BJ (cell line): ENCODE data around the gene STAC. TPM values are rescaled to one million over a fixed set of nuclear protein-coding genes. Genes with fewer than 3 reads are reported as not detected.

Experiments
- CTCF ChIA-PET: fragments of 350-600 bp; formaldehyde crosslinking; extraction: SDS; loops from one replicate; lab custom pipeline; 2021; ENCODE audit warnings: antibody characterized with exemption, inconsistent platforms; lab: Yijun Ruan, JAX
- POLR2A ChIA-PET: fragments of 300-600 bp; sonication (Branson Sonifier 250); formaldehyde crosslinking; extraction: SDS; loops from one replicate; lab custom pipeline; 2021; ENCODE audit warnings: antibody characterized with exemption; lab: Charles Lee
- DNase-seq: peaks from one replicate; pipeline ENCODE4 v3.0.0-alpha.2; 2011; ENCODE audit warnings: low read depth
- H3K27me3 ChIP-seq: 2 replicates; pipeline ENCODE4 v1.6.0; 2011; ENCODE audit warnings: low read length; ENCODE audit not compliant: control insufficient read depth, insufficient read depth
- H3K36me3 ChIP-seq: 2 replicates; pipeline ENCODE4 v1.5.1; 2011; ENCODE audit warnings: low read length; ENCODE audit not compliant: control insufficient read depth, insufficient read depth
- H3K4me3 ChIP-seq: 2 replicates; pipeline ENCODE4 v1.5.1; 2011; ENCODE audit warnings: low read depth, mild to moderate bottlenecking, control low read depth, low read length
- polyA plus RNA-seq: library from polyadenylated mRNA; depleted of rRNA; stranded (reverse); fragments of >200 nt; gene quantifications from 2 replicates; pipeline ENCODE4 v1.2.3, GENCODE V29; 2011
- TF ChIP-seq, protein P1 (sequence below): IDR thresholded peaks from 2 replicates; pipeline ENCODE4 v1.5.1; 2011; ENCODE audit warnings: low read depth, mild to moderate bottlenecking, control low read depth, inconsistent platforms, low read length, moderate library complexity; ENCODE audit not compliant: insufficient read depth

Gene STAC
- polyA plus RNA-seq, 1 experiment, result 42.0 TPM

DNA sequence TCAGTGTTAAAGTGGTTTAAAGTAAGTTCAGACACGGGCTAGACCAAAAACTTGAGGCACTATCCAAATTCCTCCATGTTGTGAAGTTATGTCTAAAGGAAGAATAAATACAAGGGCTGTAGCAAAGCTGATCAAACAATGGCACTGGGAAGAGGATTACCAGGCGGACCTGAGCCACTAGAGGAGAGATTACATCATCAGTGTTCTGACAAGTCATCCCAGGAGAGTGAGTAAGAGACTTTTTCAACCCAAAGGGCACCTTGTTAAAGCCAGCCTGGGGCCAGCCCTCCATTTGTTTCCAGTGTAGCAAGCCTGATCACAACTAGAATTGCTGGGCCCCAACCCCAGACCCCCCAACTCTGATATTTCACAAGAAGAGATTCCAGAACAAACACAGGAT is 217.1 kb downstream of the STAC start:
- no peak overlapping the region for H3K4me3 ChIP-seq
- CTCF ChIA-PET, result interaction anchor here (0.8 kb wide), 1 partner anchor 635 kb away, joined by 3 read pairs; no protein-coding TSS in a partner anchor
- H3K36me3 ChIP-seq, result no peaks in the 10 kb centered on the region
- no peak for DNase-seq
- H3K27me3 ChIP-seq, result no peaks in the 10 kb centered on the region; the same call in 1 of the 2 replicates
- POLR2A ChIA-PET, result no interaction called here
- TF ChIP-seq, protein P1, sequence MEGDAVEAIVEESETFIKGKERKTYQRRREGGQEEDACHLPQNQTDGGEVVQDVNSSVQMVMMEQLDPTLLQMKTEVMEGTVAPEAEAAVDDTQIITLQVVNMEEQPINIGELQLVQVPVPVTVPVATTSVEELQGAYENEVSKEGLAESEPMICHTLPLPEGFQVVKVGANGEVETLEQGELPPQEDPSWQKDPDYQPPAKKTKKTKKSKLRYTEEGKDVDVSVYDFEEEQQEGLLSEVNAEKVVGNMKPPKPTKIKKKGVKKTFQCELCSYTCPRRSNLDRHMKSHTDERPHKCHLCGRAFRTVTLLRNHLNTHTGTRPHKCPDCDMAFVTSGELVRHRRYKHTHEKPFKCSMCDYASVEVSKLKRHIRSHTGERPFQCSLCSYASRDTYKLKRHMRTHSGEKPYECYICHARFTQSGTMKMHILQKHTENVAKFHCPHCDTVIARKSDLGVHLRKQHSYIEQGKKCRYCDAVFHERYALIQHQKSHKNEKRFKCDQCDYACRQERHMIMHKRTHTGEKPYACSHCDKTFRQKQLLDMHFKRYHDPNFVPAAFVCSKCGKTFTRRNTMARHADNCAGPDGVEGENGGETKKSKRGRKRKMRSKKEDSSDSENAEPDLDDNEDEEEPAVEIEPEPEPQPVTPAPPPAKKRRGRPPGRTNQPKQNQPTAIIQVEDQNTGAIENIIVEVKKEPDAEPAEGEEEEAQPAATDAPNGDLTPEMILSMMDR, result no peak
